ENCODE results near the gene MGAT5. TPM values are rescaled to one million over a fixed set of nuclear protein-coding genes. Genes with fewer than 3 reads are reported as not detected.

Gene MGAT5
- total RNA-seq, 1 donor from 2014 or later: 30.0 TPM

DNA sequence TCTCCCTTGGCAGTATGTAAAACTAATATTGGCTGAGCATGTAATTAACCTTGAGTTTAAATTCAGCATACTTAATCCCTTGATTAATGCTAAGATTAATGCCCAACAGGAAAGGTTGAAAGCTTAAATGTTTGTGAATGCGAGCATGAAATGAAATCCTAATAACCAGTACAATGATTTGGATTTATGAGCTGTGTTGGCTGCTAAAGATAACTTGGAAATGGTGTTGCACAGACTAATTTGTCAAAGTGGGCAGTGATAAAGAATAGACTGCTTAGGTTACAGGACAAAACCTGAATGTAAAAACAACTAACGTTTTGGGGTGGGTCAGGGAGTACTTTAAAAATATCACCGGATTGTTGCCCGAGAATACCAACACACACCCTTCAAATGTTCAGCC, 70.6 kb downstream of the MGAT5 start:
- Mint-ChIP-seq H3K4me1 (ENCODE audit: low read depth) (no peaks in the 10 kb centered on the region), H3K4me3 (ENCODE audit: unreplicated experiment) (no peak overlapping the region), H3K36me3 (ENCODE audit: low read depth) (peaks cover 2% of the 10 kb centered on the region), H3K9me3 (ENCODE audit: low read depth) (peaks cover 3% of the 10 kb centered on the region), H3K27me3 (ENCODE audit: low read depth) (no peaks in the 10 kb centered on the region), H3K27ac (ENCODE audit: unreplicated experiment) (no peak overlapping the region)
- no peak for DNase-seq (ENCODE audit: low spot score)
- no peak for TF ChIP-seq CTCF (IDR thresholded peaks at IDR 0.05)

DNA sequence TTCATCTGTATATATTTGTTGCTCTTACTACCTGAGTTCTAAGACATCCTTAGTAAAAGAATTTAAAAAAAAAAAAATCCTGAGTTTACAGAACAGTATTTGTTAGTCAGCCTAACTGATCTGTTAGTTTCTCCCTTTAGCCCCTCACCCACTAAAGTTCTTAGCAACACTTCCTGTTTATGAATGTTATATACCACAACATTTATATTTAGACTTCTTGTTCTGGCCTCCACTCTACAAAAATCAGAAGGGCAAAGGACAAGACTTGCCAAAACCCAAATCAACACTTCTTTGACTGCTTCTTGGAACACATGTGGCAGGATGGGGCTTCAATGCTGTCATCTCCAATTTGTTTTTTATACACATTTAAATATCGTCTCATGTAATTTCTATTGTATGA, 71.1 kb downstream of the MGAT5 start:
- H3K9me3 Mint-ChIP-seq (ENCODE audit: low read depth): peaks cover 3% of the 10 kb centered on the region
- DNase-seq (ENCODE audit: low spot score): no peak
- TF ChIP-seq CTCF (IDR thresholded peaks at IDR 0.05): no peak
- no peaks in the 10 kb centered on the region for H3K27me3 Mint-ChIP-seq (ENCODE audit: low read depth)
- H3K4me3 Mint-ChIP-seq (ENCODE audit: unreplicated experiment): no peak overlapping the region
- no peak overlapping the region for H3K27ac Mint-ChIP-seq (ENCODE audit: unreplicated experiment)
- H3K4me1 Mint-ChIP-seq (ENCODE audit: low read depth): no peaks in the 10 kb centered on the region
- H3K36me3 Mint-ChIP-seq (ENCODE audit: low read depth): peaks cover 2% of the 10 kb centered on the region

- H3K4me3 Mint-ChIP-seq (ENCODE audit: unreplicated experiment): no peak overlapping the region
- H3K9me3 Mint-ChIP-seq (ENCODE audit: low read depth): peaks cover 3% of the 10 kb centered on the region
- DNase-seq (ENCODE audit: low spot score): no peak
- no peak overlapping the region for H3K27ac Mint-ChIP-seq (ENCODE audit: unreplicated experiment)
- H3K4me1 Mint-ChIP-seq (ENCODE audit: low read depth): no peaks in the 10 kb centered on the region
- H3K36me3 Mint-ChIP-seq (ENCODE audit: low read depth): peaks cover 2% of the 10 kb centered on the region
- H3K27me3 Mint-ChIP-seq (ENCODE audit: low read depth): no peaks in the 10 kb centered on the region
- no peak for TF ChIP-seq CTCF (IDR thresholded peaks at IDR 0.05)
Observed at GRCh38 chr2:134325696-134326095, 71.8 kb downstream of the MGAT5 start.

DNA sequence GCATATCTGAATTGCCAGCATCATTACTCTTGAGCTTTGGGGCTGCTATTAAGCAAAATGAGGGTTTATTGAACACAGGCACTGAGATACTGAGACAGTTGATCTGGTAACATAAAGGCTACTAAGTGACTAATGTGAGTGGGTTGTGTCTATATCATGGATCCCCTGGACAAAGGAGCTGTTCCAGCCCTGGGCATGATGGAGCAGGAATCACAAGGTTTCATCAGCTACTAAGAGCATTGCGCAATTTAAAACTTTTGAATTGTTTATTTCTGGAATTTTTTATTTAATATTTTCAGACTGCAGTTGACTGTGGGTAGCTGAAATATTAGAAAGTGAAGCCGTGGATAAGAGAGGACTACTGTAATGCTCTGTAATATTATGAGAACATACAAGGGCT, 73.5 kb downstream of the MGAT5 start:
- H3K36me3 Mint-ChIP-seq (ENCODE audit: low read depth): peaks cover 5% of the 10 kb centered on the region
- H3K4me3 Mint-ChIP-seq (ENCODE audit: unreplicated experiment): no peak overlapping the region
- no peak overlapping the region for H3K27ac Mint-ChIP-seq (ENCODE audit: unreplicated experiment)
- DNase-seq (ENCODE audit: low spot score): no peak
- H3K27me3 Mint-ChIP-seq (ENCODE audit: low read depth): no peaks in the 10 kb centered on the region
- no peak for TF ChIP-seq CTCF (IDR thresholded peaks at IDR 0.05)
- H3K4me1 Mint-ChIP-seq (ENCODE audit: low read depth): no peaks in the 10 kb centered on the region
- H3K9me3 Mint-ChIP-seq (ENCODE audit: low read depth): peaks cover 9% of the 10 kb centered on the region

DNA sequence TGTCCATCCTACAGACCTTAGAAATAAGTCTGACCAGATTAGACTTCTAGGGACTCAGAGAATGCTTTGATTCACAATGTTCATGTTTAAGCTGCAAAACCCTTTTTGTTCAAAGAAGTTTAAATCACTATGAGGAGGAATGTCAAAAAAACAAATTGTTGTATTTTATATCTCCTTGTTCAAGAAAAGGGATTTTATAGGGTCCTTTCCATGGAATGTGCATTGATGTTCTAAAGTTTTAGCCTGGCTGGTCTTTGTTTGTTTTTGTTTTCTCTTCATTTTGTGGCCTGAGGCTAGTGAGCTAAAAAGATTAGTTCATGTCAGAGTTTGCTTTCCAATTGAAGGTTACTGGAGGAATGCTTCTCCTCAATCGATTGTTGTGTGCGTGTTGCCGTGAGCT, 77.2 kb downstream of the MGAT5 start:
- Mint-ChIP-seq H3K27me3 (ENCODE audit: low read depth) (no peaks in the 10 kb centered on the region), H3K36me3 (ENCODE audit: low read depth) (peaks cover 5% of the 10 kb centered on the region), H3K27ac (ENCODE audit: unreplicated experiment) (no peak overlapping the region), H3K4me1 (ENCODE audit: low read depth) (no peaks in the 10 kb centered on the region), H3K4me3 (ENCODE audit: unreplicated experiment) (no peak overlapping the region), H3K9me3 (ENCODE audit: low read depth) (peaks cover 9% of the 10 kb centered on the region)
- DNase-seq (ENCODE audit: low spot score): no peak
- no peak for TF ChIP-seq CTCF (IDR thresholded peaks at IDR 0.05)

All from chondrocyte (in vitro differentiated cells).